A673 (cell line): ENCODE data around the gene SLC23A2. TPM values are rescaled to one million over a fixed set of nuclear protein-coding genes. Genes with fewer than 3 reads are reported as not detected.

Experiments used
- BruUV-seq: library from RNA; stranded (reverse); fragments of 400-500 nt; replicated peaks from 2 replicates; lab custom pipeline; 2021; lab: Mats Ljungman, UMichigan
- CTCF ChIA-PET: fragments of 300-600 bp; sonication (Branson Sonifier 250); formaldehyde crosslinking; loops from one replicate; lab custom pipeline; 2022; ENCODE audit warnings: antibody characterized with exemption; lab: Charles Lee
- POLR2A ChIA-PET: fragments of 300-600 bp; sonication (Branson Sonifier 250); formaldehyde crosslinking; loops from one replicate; lab custom pipeline; 2022; ENCODE audit warnings: antibody characterized with exemption; ENCODE audit not compliant: low non-redundant PET; lab: Charles Lee
- DNase-seq: peaks from one replicate; pipeline ENCODE4 v3.0.0-alpha.2; 2015; ENCODE audit warnings: low spot score
- H3K27ac ChIP-seq: fragments of 200-600 bp; sonication (generic); 2 replicates; pipeline ENCODE4 v1.5.1; 2016; ENCODE audit warnings: mixed run types, low read depth, mild to moderate bottlenecking, mixed read lengths, antibody characterized with exemption, low read length; ENCODE audit not compliant: poor library complexity, severe bottlenecking
- H3K27me3 ChIP-seq: fragments of 200-600 bp; sonication (generic); replicated peaks from 2 replicates; pipeline ENCODE4 v1.6.1; 2017; ENCODE audit warnings: mixed run types, low read depth, mild to moderate bottlenecking, mixed read lengths, antibody characterized with exemption, low read length; ENCODE audit not compliant: insufficient read depth, poor library complexity
- H3K36me3 ChIP-seq: fragments of 200-600 bp; sonication (generic); 2 replicates; pipeline ENCODE4 v1.6.1; 2016; ENCODE audit warnings: mixed run types, mild to moderate bottlenecking, mixed read lengths, antibody characterized with exemption, low read length; ENCODE audit not compliant: insufficient read depth, poor library complexity, severe bottlenecking
- H3K4me1 ChIP-seq: fragments of 200-600 bp; sonication (generic); 2 replicates; pipeline ENCODE4 v1.6.1; 2017; ENCODE audit warnings: mixed run types, mild to moderate bottlenecking, mixed read lengths, antibody characterized with exemption, low read length; ENCODE audit not compliant: insufficient read depth, poor library complexity, severe bottlenecking
- H3K4me3 ChIP-seq: fragments of 200-600 bp; sonication (generic); 2 replicates; pipeline ENCODE4 v1.5.1; 2016; ENCODE audit warnings: low read depth, mixed run types, mild to moderate bottlenecking, mixed read lengths, low read length; ENCODE audit not compliant: poor library complexity, severe bottlenecking
- H3K9me3 ChIP-seq: fragments of 200-600 bp; sonication (generic); 2 replicates; pipeline ENCODE4 v1.6.1; 2016; ENCODE audit warnings: mixed run types, low read depth, mild to moderate bottlenecking, mixed read lengths, antibody characterized with exemption, low read length; ENCODE audit not compliant: poor library complexity, severe bottlenecking
- CTCF ChIP-seq: fragments of 300-800, 200-600 bp; sonication (generic); conservative IDR thresholded peaks from 2 replicates; pipeline ENCODE4 v1.5.1; 2017; ENCODE audit warnings: low read depth, mild to moderate bottlenecking, antibody characterized with exemption, low read length, moderate library complexity, mixed read lengths
- EZH2 ChIP-seq: fragments of 200-600 bp; sonication (generic); IDR thresholded peaks from 2 replicates; pipeline ENCODE4 v1.6.1; 2017; ENCODE audit warnings: borderline replicate concordance, low read depth, mild to moderate bottlenecking, mixed read lengths, antibody characterized with exemption, low read length; ENCODE audit not compliant: poor library complexity, severe bottlenecking
- intact Hi-C: fragments of 100-400 bp; cut with micrococcal nuclease; formaldehyde crosslinking; loops from one replicate; pipeline ENCODE4 v1.10.0; 2022; ENCODE audit not compliant: unreplicated experiment
- total RNA-seq: library from RNA; stranded (reverse); gene quantifications from 2 replicates; pipeline ENCODE4 v1.2.3, GENCODE V29; 2021

The SLC23A2 gene
- total RNA-seq, 1 experiment from 2014 or later: 29.4 TPM

DNA sequence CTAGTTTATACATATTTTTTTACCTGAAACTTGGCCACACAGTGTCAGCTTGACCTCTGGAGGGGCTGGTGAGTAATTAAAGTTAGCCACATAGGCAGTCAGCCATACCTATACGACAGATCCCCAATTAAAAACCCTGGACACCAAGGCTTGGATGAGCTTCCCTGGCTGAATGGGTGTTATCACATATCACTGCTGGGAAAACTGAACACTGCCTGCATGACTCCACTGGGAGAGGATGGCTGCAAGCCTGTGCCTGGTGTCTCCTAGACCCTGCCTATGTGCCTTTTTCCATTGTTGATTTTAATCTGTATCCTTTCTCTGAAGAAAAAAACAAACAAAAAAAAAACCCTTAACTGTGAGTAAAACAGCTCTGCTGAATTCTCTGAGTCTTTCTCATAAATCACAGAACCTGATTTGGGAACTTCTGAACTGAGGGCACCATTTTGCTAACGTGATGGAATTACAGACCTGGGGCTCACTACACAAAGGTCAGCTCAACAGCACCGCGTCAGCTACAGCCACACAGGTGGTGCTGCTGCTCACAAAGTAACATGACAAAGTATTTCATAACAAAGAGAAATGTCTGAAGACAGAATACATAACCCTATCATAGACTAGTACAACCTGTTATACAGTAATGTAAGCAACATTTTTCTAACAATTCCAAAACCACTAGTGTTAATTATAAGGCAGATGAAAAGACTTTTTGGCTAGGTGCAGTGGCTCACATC is 97.0 kb downstream of the SLC23A2 start:
- intact Hi-C loops: no loop called here
- POLR2A ChIA-PET: no interaction called here
- no TSS peak for BruUV-seq

DNA sequence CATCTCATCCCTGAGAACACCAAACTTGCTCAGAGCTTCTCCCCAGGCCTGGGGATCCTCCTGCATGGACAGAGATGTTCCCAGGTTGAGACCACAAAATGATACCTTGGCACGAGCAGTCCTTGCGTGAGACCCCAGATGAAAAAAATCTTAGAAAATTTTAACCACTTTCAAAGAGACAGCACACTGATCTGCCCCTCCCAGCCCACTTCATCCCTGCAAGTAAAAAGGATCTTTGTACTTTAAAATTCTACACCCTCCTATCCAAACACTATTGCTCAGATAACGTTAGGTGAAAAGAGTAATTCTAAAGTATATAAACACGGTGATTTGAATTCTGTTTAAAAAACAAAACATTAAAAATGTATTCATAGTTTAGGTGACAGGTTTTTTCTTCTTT is 98.5 kb downstream of the SLC23A2 start:
- Histone ChIP-seq H3K27me3 (no peaks in the 10 kb centered on the region), H3K9me3 (no peaks in the 10 kb centered on the region), H3K4me1 (no peaks in the 10 kb centered on the region), H3K27ac (no peak overlapping the region), H3K4me3 (no peak overlapping the region), H3K36me3 (peaks cover 3% of the 10 kb centered on the region)
- BruUV-seq: no TSS peak
- CTCF ChIA-PET: no interaction called here
- POLR2A ChIA-PET: no interaction called here
- intact Hi-C loops: no loop called here
- TF ChIP-seq CTCF (no peak), EZH2 (no peak)
- DNase-seq: no peak

More for the DNA sequence above, 97.0 kb downstream of the SLC23A2 start:
- no peaks in the 10 kb centered on the region for H3K27me3 ChIP-seq
- H3K36me3 ChIP-seq: peaks cover 3% of the 10 kb centered on the region
- no peak overlapping the region for H3K27ac ChIP-seq
- TF ChIP-seq CTCF (no peak), EZH2 (no peak)
- CTCF ChIA-PET: no interaction called here
- no peaks in the 10 kb centered on the region for H3K9me3 ChIP-seq
- no peak for DNase-seq
- no peaks in the 10 kb centered on the region for H3K4me1 ChIP-seq
- no peak overlapping the region for H3K4me3 ChIP-seq

DNA sequence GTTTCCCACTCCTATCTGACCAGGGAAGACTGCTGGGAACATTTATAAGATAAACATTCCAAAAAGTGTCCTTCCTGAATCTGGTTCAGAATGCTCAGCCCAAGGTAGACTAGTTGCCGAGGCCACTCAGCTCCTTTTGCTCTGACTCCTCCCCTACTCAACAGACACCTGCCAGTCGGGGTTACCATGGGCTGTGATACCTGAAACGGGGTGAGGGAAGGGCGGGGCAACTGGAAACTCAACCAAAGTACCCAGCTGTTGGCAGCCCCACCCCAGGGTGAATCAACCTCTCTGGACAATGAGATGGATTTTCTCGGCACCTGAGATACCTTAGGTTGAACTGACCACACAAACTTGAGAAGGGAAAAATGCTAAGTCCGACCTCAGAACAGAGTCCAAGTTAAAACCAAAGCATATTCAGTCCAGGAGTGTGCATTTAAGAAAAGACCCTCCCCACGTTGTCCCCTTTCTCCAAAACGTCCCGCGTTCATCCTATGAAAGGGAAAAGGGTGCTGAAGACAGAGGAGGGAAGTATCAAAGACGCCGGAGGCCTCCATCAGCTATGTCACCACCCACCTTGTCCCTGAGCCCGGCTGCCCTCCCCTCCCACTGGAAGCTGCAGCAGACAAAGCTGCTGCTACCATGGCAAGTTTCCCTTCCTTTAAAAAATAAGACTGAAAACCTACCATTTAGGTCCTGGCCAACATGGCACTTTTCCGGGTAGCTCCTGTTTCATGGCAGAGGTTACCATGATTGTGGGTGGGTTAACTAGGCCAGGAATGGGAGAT is 100.1 kb downstream of the SLC23A2 start:
- ChIA-PET CTCF (no interaction called here), POLR2A (no interaction called here)
- no peak for DNase-seq
- peaks cover 3% of the 10 kb centered on the region for H3K36me3 ChIP-seq
- no peaks in the 10 kb centered on the region for H3K9me3 ChIP-seq
- H3K27me3 ChIP-seq: no peaks in the 10 kb centered on the region
- BruUV-seq: no TSS peak
- H3K4me3 ChIP-seq: no peak overlapping the region
- no peaks in the 10 kb centered on the region for H3K4me1 ChIP-seq
- intact Hi-C loops: no loop called here
- no peak overlapping the region for H3K27ac ChIP-seq
- TF ChIP-seq EZH2 (no peak), CTCF (no peak)
